Activated CD4-positive, alpha-beta T cell treated with anti-CD3 and anti-CD28 coated beads, Interleukin-2, amount 10 ng/mL, durations not matched to agents 24 days and 14 days (primary cell): Measurements from ENCODE around the gene CDHR5. TPM values are rescaled to one million over a fixed set of nuclear protein-coding genes. Genes with fewer than 3 reads are reported as not detected.

Source experiments
- DNase-seq: peaks from one replicate; pipeline ENCODE4 v3.0.0; 2022
- H3K27ac Mint-ChIP-seq: one replicate; pipeline ENCODE4 v1.8.0; 2022; ENCODE audit warnings: mild to moderate bottlenecking, mixed read lengths
- H3K27me3 Mint-ChIP-seq: one replicate; pipeline ENCODE4 v1.8.0; 2022; ENCODE audit warnings: mixed read lengths
- H3K36me3 Mint-ChIP-seq: one replicate; pipeline ENCODE4 v1.8.0; 2022; ENCODE audit warnings: low read depth, mild to moderate bottlenecking, mixed read lengths
- H3K4me1 Mint-ChIP-seq: one replicate; pipeline ENCODE4 v1.8.0; 2021; ENCODE audit warnings: mixed read lengths
- H3K4me3 Mint-ChIP-seq: one replicate; pipeline ENCODE4 v1.8.0; 2022; ENCODE audit warnings: mild to moderate bottlenecking, moderate library complexity, mixed read lengths
- H3K9me3 Mint-ChIP-seq: one replicate; pipeline ENCODE4 v1.8.0; 2021; ENCODE audit warnings: mixed read lengths
- intact Hi-C: fragments of 100-400 bp; cut with micrococcal nuclease; formaldehyde crosslinking; loops from one replicate; pipeline ENCODE4 v1.15.1; 2023
- total RNA-seq: library from RNA; stranded (reverse); gene quantifications from 2 replicates; pipeline ENCODE4 v1.2.3, GENCODE V29; 2022

The CDHR5 gene
- total RNA-seq, 1 donor from 2014 or later: not detected

GRCh38 chr11:623349-623869, 1.3 kb downstream of the CDHR5 start:
- intact Hi-C loops: no loop called here

GRCh38 chr11:621838-622237, 2.9 kb downstream of the CDHR5 start:
- no peak for DNase-seq
- no peaks in the 10 kb centered on the region for H3K4me1 Mint-ChIP-seq
- no peaks in the 10 kb centered on the region for H3K36me3 Mint-ChIP-seq
- H3K27me3 Mint-ChIP-seq: no peaks in the 10 kb centered on the region
- no peak overlapping the region for H3K27ac Mint-ChIP-seq
- H3K9me3 Mint-ChIP-seq: no peaks in the 10 kb centered on the region
- no peak overlapping the region for H3K4me3 Mint-ChIP-seq
- intact Hi-C loops: no loop called here

More at GRCh38 chr11:623349-623869, 1.3 kb downstream of the CDHR5 start:
- H3K27me3 Mint-ChIP-seq: peaks cover 10% of the 10 kb centered on the region
- H3K9me3 Mint-ChIP-seq: no peaks in the 10 kb centered on the region
- no peak for DNase-seq
- H3K27ac Mint-ChIP-seq: no peak overlapping the region
- H3K4me3 Mint-ChIP-seq: no peak overlapping the region
- peaks cover 3% of the 10 kb centered on the region for H3K4me1 Mint-ChIP-seq
- peaks cover 2% of the 10 kb centered on the region for H3K36me3 Mint-ChIP-seq

- Mint-ChIP-seq H3K27me3 (no peaks in the 10 kb centered on the region), H3K4me1 (peaks cover 6% of the 10 kb centered on the region), H3K9me3 (no peaks in the 10 kb centered on the region), H3K36me3 (no peaks in the 10 kb centered on the region), H3K4me3 (no peak overlapping the region), H3K27ac (no peak overlapping the region)
- DNase-seq: no peak
- intact Hi-C loops: no loop called here
Measured at GRCh38 chr11:620935-621814, 3.6 kb downstream of the CDHR5 start.

- no peak for DNase-seq
- Mint-ChIP-seq H3K27ac (no peak overlapping the region), H3K9me3 (no peaks in the 10 kb centered on the region), H3K36me3 (peaks cover 2% of the 10 kb centered on the region), H3K27me3 (no peaks in the 10 kb centered on the region), H3K4me1 (peaks cover 8% of the 10 kb centered on the region), H3K4me3 (no peak overlapping the region)
- intact Hi-C loops: no loop called here
Measured at GRCh38 chr11:620201-620600, 4.6 kb downstream of the CDHR5 start.

- Mint-ChIP-seq H3K36me3 (peaks cover 2% of the 10 kb centered on the region), H3K27ac (no peak overlapping the region), H3K9me3 (no peaks in the 10 kb centered on the region), H3K4me1 (peaks cover 9% of the 10 kb centered on the region), H3K27me3 (no peaks in the 10 kb centered on the region), H3K4me3 (no peak overlapping the region)
- no peak for DNase-seq
- intact Hi-C loops: loop anchor here (5.0 kb wide), 1 partner anchor 42 kb away; the partner anchor contains the start of gene PHRF1
Measured at GRCh38 chr11:619628-620050, 5.1 kb downstream of the CDHR5 start.

DNA sequence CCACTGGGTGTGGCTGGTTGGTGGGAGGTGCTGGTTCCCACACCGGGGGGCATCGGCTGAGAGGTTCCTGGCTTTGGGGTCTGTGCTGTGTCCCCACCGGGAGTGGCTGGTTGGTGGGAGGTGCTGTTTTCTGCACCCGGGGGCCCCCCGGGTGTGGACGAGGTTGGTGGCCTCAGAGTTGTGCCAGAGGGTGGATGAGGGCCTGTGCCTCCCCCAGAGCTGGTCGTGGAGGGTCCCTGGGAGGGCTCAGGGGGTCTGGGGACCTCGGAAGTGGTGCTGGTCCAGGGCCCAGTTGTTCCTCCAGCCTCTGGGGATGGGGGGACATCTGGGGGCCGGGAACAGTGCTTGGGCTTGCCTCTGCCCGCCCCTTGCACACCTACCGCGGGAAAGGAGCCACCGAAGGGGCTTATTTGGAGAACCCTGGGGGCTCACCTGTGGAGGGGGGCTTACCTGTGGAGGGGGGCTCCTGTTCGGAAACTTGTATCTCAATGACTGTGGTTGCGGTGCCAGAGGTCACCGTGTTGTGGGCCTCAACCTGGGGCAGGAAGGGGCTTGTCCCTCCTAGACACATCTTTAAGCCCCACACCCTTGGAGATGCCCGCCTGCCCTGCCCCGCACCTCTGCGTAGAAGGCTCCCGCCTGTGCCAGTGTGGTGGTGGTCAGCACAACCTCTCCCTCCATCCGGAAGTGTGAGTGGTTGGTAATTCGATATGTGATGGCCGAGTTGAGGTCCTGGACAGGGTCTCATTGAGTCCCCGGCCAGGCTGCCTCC, 5.7 kb downstream of the CDHR5 start:
- H3K4me1 Mint-ChIP-seq: peaks cover 15% of the 10 kb centered on the region
- H3K27ac Mint-ChIP-seq: no peak overlapping the region
- no peak for DNase-seq
- no peaks in the 10 kb centered on the region for H3K9me3 Mint-ChIP-seq
- H3K27me3 Mint-ChIP-seq: no peaks in the 10 kb centered on the region
- peaks cover 8% of the 10 kb centered on the region for H3K36me3 Mint-ChIP-seq
- H3K4me3 Mint-ChIP-seq: no peak overlapping the region
- intact Hi-C loops: loop anchor here (5.0 kb wide), 1 partner anchor 42 kb away; the partner anchor contains the start of gene PHRF1

- intact Hi-C loops: loop anchor here (5.0 kb wide), 1 partner anchor 41 kb away; the partner anchor contains the start of gene PHRF1
- peaks cover 9% of the 10 kb centered on the region for H3K36me3 Mint-ChIP-seq
- peak; percentile 60 for DNase-seq
- H3K27me3 Mint-ChIP-seq: no peaks in the 10 kb centered on the region
- peaks cover 17% of the 10 kb centered on the region for H3K4me1 Mint-ChIP-seq
- H3K9me3 Mint-ChIP-seq: no peaks in the 10 kb centered on the region
- no peak overlapping the region for H3K27ac Mint-ChIP-seq
- H3K4me3 Mint-ChIP-seq: no peak overlapping the region
Measured at GRCh38 chr11:617912-618682, 6.7 kb downstream of the CDHR5 start.

DNA sequence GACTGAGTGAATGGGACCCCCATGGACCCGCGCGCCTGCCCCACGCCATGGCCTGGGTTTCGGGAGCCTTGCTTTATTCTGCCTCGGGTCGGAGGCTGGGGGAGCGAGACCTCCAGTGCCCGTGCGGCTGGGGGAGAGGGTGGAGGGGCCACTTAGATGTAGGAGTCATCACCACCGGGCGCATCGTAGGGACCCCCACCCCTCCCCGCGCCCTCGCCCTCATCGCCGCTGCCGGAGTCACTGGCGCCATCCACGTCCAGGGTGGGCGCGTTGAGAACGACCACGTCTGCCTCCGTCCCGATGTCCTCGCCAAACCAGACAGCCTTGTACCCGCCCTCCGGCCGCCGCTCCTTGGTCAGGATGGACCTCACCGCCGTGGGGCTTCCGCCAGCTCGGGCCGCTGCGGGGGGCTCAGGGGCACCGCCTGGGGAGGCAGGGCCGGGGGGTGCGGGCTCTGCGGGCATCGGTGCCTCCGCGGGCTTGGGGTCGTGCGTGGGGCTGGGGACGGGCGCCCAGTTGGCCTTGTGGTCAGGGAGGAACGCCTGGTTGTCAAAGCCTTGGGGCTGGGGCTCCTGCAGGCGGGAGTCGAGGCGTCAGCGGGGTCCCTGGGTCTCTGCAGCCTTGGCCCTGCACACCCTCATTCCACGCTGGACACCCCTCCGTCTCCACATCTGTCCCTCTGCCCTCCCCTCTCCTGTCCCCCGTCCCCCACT, 7.4 kb downstream of the CDHR5 start:
- H3K36me3 Mint-ChIP-seq: peaks cover 12% of the 10 kb centered on the region
- no peak overlapping the region for H3K27ac Mint-ChIP-seq
- intact Hi-C loops: loop anchor here (5.0 kb wide), 1 partner anchor 40 kb away; the partner anchor contains the start of gene PHRF1
- no peaks in the 10 kb centered on the region for H3K9me3 Mint-ChIP-seq
- H3K27me3 Mint-ChIP-seq: no peaks in the 10 kb centered on the region
- DNase-seq: peak; percentile 56
- H3K4me3 Mint-ChIP-seq: no peak overlapping the region
- peaks cover 17% of the 10 kb centered on the region for H3K4me1 Mint-ChIP-seq

DNA sequence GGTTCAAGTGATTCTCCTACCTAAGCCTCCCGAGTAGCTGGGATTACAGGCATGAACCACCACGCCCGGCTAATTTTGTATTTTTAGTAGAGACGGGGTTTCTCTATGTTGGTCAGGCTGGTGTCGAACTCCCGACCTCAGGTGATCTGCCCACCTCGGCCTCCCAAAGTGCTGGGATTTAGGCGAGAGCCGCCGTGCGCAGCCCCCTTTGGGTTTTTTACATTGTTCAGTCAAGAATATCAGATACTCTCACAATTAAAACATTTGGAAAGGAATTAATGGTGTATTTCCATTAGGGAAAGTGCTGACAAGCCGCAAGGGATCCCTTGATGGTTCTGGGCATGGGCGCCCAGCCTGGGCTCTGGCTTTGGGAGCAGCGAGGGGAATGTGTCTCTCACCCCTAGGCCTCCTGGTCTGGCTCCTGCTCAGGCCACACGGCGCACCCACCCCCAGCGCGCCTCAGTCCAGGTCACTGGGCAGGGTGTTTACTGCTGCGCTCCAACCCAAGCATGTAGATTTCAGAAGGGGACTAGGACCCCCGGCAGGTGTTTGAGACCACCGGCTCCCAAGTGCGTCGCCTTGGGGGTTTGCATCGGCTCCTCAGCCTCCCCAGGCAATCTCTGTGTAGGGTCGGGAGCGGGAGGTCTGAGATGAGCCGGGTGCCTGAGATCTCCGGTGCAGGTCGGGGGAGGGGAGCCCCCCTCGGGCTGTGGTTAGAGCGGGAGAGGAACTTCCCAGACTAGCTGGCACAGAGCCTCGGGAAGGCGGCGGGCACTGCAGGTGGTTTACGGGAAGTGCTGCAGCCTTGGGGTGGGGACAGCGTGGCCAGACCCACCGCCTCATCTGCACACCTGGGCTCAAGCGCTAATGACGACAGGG, 8.2 kb downstream of the CDHR5 start:
- Mint-ChIP-seq H3K36me3 (peaks cover 19% of the 10 kb centered on the region), H3K4me3 (peak overlapping the region; percentile 89), H3K27ac (peak overlapping the region; percentile 89), H3K4me1 (peaks cover 20% of the 10 kb centered on the region), H3K27me3 (no peaks in the 10 kb centered on the region), H3K9me3 (no peaks in the 10 kb centered on the region)
- intact Hi-C loops: loop anchor here (5.0 kb wide), 1 partner anchor 39 kb away; the partner anchor contains the start of gene PHRF1
- peak; percentile 60 for DNase-seq

GRCh38 chr11:615504-616319, 9.0 kb downstream of the CDHR5 start, which contains the start of gene IRF7:
IRF7 (minus strand) TSS chr11:615950; CDS start chr11:615364, 586 bp downstream.
- Mint-ChIP-seq H3K9me3 (no peaks in the 10 kb centered on the region), H3K36me3 (peaks cover 24% of the 10 kb centered on the region), H3K4me1 (peaks cover 20% of the 10 kb centered on the region), H3K27ac (peak within 1 kb of the TSS; percentile 89), H3K27me3 (no peaks in the 10 kb centered on the region), H3K4me3 (peak within 1 kb of the TSS; percentile 89)
- intact Hi-C loops: loop anchor here (5.0 kb wide), 1 partner anchor 38 kb away; the partner anchor contains the start of gene PHRF1
- DNase-seq: peak; percentile 97
